ENCODE results near the gene RGCC.

DNA sequence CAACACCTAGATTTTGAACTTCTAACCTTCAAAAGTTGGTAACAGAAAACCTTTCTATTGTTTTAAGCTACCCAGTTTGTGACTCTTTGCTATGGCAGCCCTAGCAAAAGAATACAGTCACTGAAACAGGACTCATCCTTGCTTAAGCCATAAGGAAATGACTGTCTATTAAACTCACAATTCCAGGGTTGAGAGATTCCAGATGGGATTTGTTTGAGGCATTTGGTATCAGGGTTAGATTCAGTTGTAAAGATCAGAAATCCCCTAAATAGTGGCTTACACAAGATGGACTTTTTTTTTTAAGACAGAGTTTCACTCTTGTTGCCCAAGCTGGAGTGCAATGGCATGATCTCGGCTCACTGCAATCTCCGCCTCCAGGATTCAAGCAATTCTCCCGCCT is 41.1 kb upstream of the RGCC start:
- TF ChIP-seq CTCF (IDR thresholded peaks at IDR 0.05) (no peak), POLR2A (IDR thresholded peaks at IDR 0.05) (no peak), POLR2AphosphoS5 (IDR thresholded peaks at IDR 0.05) (no peak), EP300 (IDR thresholded peaks at IDR 0.05) (no peak)
